Body of pancreas (tissue), 4 donors: ENCODE results near the gene CNTNAP2.

ENCODE experiments used
- CTCF ChIP-seq, 7 experiments: fragments of 450-650 bp in 4 of 7; fragments of 200-600 bp in 3 of 7; sonication (generic) in 3 of 7; IDR thresholded peaks; one replicate each; pipeline ENCODE4 v1.5.1; 2016 to 2019; ENCODE audit warnings: antibody characterized with exemption in 7 of 7
- POLR2A ChIP-seq, 3 donors: fragments of 450-650 bp; IDR thresholded peaks; one replicate each; pipeline ENCODE4 v1.6.1; 2016; ENCODE audit warnings: antibody characterized with exemption in 3 of 3, mild to moderate bottlenecking in 2 of 3

- TF ChIP-seq POLR2A (IDR thresholded peaks at IDR 0.05) = no peak
- TF ChIP-seq CTCF (IDR thresholded peaks at IDR 0.05) = no peak
These were observed 13.4 kb downstream of the CNTNAP2 start for GRCh38 chr7:146129997-146130396.
